ENCODE results near the gene EID1.

EID1 gene

DNA sequence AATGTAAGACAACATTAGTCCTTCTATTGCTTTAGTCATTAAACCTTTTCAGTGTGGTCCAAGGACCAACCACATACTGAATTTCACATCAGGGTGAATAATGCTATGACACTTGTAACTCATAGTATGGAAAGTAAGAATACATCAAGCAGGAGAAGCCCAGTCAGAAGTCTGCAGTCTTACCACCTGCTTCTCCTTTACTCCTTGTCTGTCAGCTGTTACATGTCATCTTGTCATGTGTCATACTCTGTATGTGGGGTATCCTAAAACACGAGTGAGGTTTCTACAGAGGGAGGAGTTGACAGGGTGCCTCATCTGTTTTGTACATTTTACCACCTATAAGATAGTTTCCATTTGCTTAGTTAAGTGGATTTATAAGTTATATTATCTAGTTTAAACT lies 32.8 kb upstream of the EID1 start:
- Histone ChIP-seq H3K27ac (ENCODE audit: extremely low read depth, low read depth, low read length) (no peak overlapping the region), H3K4me3 (ENCODE audit: low read depth, low read length) (no peak overlapping the region), H3K4me1 (ENCODE audit: control insufficient read depth, insufficient read depth, low read length) (no peaks in the 10 kb centered on the region), H3K9me3 (ENCODE audit: control insufficient read depth, insufficient read depth, low read depth, low read length) (no peaks in the 10 kb centered on the region), H3K36me3 (ENCODE audit: control insufficient read depth in 2 of 2, insufficient read depth in 1 of 2, low read length in 2 of 2) (no peaks in the 10 kb centered on the region)
- ChIA-PET POLR2A (no interaction called here), CTCF (interaction anchor here (1.0 kb wide), 1 partner anchor 487 kb away, joined by 4 read pairs; no protein-coding TSS in a partner anchor)
- TF ChIP-seq ZNF473 (tag by site-specific recombination; IDR thresholded peaks at IDR 0.05) (no peak), ZNF311 (tag by site-specific recombination; IDR thresholded peaks at IDR 0.05; ENCODE audit: borderline replicate concordance) (no peak), RBAK (tag by site-specific recombination; IDR thresholded peaks at IDR 0.05) (no peak), ZNF48 (tag by site-specific recombination; IDR thresholded peaks at IDR 0.05) (no peak), PRDM1 (tag by site-specific recombination; IDR thresholded peaks at IDR 0.05) (no peak), ZNF791 (tag by site-specific recombination; IDR thresholded peaks at IDR 0.05) (no peak), ZNF366 (tag by site-specific recombination; conservative IDR thresholded peaks at IDR 0.05) (no peak), KLF9 (tag by site-specific recombination; IDR thresholded peaks at IDR 0.05; ENCODE audit: low read depth) (no peak)
- TF ChIP-seq, protein P1, sequence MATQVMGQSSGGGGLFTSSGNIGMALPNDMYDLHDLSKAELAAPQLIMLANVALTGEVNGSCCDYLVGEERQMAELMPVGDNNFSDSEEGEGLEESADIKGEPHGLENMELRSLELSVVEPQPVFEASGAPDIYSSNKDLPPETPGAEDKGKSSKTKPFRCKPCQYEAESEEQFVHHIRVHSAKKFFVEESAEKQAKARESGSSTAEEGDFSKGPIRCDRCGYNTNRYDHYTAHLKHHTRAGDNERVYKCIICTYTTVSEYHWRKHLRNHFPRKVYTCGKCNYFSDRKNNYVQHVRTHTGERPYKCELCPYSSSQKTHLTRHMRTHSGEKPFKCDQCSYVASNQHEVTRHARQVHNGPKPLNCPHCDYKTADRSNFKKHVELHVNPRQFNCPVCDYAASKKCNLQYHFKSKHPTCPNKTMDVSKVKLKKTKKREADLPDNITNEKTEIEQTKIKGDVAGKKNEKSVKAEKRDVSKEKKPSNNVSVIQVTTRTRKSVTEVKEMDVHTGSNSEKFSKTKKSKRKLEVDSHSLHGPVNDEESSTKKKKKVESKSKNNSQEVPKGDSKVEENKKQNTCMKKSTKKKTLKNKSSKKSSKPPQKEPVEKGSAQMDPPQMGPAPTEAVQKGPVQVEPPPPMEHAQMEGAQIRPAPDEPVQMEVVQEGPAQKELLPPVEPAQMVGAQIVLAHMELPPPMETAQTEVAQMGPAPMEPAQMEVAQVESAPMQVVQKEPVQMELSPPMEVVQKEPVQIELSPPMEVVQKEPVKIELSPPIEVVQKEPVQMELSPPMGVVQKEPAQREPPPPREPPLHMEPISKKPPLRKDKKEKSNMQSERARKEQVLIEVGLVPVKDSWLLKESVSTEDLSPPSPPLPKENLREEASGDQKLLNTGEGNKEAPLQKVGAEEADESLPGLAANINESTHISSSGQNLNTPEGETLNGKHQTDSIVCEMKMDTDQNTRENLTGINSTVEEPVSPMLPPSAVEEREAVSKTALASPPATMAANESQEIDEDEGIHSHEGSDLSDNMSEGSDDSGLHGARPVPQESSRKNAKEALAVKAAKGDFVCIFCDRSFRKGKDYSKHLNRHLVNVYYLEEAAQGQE (tag by site-specific recombination; IDR thresholded peaks at IDR 0.05) = no peak

DNA sequence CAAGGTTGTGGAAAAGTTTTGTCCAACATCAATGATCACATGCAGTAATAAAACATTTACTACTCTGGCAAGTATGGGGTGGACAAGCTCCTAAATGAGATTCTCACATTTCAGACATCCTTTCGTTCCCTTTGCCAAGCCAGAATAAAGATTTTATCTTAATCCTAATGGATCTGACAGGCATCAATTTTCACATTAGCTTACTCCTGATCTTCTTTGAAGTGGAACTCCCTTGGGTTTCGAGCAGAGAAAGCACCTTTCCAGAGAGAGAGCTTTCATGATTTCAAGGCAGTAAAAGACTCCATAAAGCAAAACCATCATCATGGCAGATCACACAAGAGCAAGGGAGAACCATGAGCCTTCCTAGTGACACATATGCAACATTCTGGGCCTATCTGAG lies 27.3 kb upstream of the EID1 start:
- POLR2A ChIA-PET = interaction anchor here (0.6 kb wide), 1 partner anchor 64 kb away, joined by 3 read pairs; no protein-coding TSS in a partner anchor
- CTCF ChIA-PET = interaction anchor here (0.6 kb wide), 1 partner anchor 499 kb away, joined by 3 read pairs; no protein-coding TSS in a partner anchor
- no peak overlapping the region for H3K4me3 ChIP-seq (ENCODE audit: low read depth, low read length)
- H3K4me1 ChIP-seq (ENCODE audit: control insufficient read depth, insufficient read depth, low read length) = no peaks in the 10 kb centered on the region
- H3K36me3 ChIP-seq (ENCODE audit: control insufficient read depth in 2 of 2, insufficient read depth in 1 of 2, low read length in 2 of 2) = no peaks in the 10 kb centered on the region
- no peak overlapping the region for H3K27ac ChIP-seq (ENCODE audit: extremely low read depth, low read depth, low read length)
- TF ChIP-seq ZNF843 (tag by site-specific recombination; IDR thresholded peaks at IDR 0.05) (peak; percentile 72; the same call in 1 of the 2 replicates), FEZF1 (tag by site-specific recombination; IDR thresholded peaks at IDR 0.05) (peak; percentile 46; the same call in 1 of the 2 replicates), TCF7L2 (IDR thresholded peaks at IDR 0.05; ENCODE audit: borderline replicate concordance, low read depth, low read length) (peak; percentile 86; the same call in 1 of the 2 replicates), SP7 (tag by site-specific recombination; IDR thresholded peaks at IDR 0.05) (peak; percentile 35; the same call in 1 of the 2 replicates), ZNF664 (tag by site-specific recombination; IDR thresholded peaks at IDR 0.05) (no peak), ZNF37A (tag by site-specific recombination; IDR thresholded peaks at IDR 0.05) (no peak)
- TF ChIP-seq, protein P2, sequence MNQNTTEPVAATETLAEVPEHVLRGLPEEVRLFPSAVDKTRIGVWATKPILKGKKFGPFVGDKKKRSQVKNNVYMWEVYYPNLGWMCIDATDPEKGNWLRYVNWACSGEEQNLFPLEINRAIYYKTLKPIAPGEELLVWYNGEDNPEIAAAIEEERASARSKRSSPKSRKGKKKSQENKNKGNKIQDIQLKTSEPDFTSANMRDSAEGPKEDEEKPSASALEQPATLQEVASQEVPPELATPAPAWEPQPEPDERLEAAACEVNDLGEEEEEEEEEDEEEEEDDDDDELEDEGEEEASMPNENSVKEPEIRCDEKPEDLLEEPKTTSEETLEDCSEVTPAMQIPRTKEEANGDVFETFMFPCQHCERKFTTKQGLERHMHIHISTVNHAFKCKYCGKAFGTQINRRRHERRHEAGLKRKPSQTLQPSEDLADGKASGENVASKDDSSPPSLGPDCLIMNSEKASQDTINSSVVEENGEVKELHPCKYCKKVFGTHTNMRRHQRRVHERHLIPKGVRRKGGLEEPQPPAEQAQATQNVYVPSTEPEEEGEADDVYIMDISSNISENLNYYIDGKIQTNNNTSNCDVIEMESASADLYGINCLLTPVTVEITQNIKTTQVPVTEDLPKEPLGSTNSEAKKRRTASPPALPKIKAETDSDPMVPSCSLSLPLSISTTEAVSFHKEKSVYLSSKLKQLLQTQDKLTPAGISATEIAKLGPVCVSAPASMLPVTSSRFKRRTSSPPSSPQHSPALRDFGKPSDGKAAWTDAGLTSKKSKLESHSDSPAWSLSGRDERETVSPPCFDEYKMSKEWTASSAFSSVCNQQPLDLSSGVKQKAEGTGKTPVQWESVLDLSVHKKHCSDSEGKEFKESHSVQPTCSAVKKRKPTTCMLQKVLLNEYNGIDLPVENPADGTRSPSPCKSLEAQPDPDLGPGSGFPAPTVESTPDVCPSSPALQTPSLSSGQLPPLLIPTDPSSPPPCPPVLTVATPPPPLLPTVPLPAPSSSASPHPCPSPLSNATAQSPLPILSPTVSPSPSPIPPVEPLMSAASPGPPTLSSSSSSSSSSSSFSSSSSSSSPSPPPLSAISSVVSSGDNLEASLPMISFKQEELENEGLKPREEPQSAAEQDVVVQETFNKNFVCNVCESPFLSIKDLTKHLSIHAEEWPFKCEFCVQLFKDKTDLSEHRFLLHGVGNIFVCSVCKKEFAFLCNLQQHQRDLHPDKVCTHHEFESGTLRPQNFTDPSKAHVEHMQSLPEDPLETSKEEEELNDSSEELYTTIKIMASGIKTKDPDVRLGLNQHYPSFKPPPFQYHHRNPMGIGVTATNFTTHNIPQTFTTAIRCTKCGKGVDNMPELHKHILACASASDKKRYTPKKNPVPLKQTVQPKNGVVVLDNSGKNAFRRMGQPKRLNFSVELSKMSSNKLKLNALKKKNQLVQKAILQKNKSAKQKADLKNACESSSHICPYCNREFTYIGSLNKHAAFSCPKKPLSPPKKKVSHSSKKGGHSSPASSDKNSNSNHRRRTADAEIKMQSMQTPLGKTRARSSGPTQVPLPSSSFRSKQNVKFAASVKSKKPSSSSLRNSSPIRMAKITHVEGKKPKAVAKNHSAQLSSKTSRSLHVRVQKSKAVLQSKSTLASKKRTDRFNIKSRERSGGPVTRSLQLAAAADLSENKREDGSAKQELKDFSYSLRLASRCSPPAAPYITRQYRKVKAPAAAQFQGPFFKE (tag by site-specific recombination; IDR thresholded peaks at IDR 0.05; ENCODE audit: borderline replicate concordance) = no peak
- TF ChIP-seq, protein P3, sequence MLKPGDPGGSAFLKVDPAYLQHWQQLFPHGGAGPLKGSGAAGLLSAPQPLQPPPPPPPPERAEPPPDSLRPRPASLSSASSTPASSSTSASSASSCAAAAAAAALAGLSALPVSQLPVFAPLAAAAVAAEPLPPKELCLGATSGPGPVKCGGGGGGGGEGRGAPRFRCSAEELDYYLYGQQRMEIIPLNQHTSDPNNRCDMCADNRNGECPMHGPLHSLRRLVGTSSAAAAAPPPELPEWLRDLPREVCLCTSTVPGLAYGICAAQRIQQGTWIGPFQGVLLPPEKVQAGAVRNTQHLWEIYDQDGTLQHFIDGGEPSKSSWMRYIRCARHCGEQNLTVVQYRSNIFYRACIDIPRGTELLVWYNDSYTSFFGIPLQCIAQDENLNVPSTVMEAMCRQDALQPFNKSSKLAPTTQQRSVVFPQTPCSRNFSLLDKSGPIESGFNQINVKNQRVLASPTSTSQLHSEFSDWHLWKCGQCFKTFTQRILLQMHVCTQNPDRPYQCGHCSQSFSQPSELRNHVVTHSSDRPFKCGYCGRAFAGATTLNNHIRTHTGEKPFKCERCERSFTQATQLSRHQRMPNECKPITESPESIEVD (tag by site-specific recombination; IDR thresholded peaks at IDR 0.05) = peak; percentile 54; the same call in 1 of the 2 replicates
- H3K9me3 ChIP-seq (ENCODE audit: control insufficient read depth, insufficient read depth, low read depth, low read length) = no peaks in the 10 kb centered on the region
